ENCODE data around the gene PHF3. TPM values are rescaled to one million over a fixed set of nuclear protein-coding genes. Genes with fewer than 3 reads are reported as not detected.

Gene PHF3
- total and polyA plus RNA-seq, 9 donors = 23.9 to 55.7 (median 32.2) TPM

- Histone ChIP-seq H3K4me1 (ENCODE audit: control insufficient read depth, insufficient read depth, low read length) (no peaks in the 10 kb centered on the region), H3K4me3 (ENCODE audit: low read length) (no peak overlapping the region), H3K27me3 (ENCODE audit: control insufficient read depth, insufficient read depth, low read length) (no peaks in the 10 kb centered on the region), H3K27ac (ENCODE audit: low read length) (no peak overlapping the region), H3K9me3 (replicated peaks; ENCODE audit: control insufficient read depth, low read depth, low read length) (no peaks in the 10 kb centered on the region), H3K36me3 (ENCODE audit: control insufficient read depth, insufficient read depth, low read length) (peaks cover 5% of the 10 kb centered on the region)
- DNase-seq = no peak
- 90% methylated on average over 2 of the region's 3 CpGs for WGBS (ENCODE audit: insufficient coverage)
These were observed 37.1 kb downstream of the PHF3 start for GRCh38 chr6:63672582-63673129.

DNA sequence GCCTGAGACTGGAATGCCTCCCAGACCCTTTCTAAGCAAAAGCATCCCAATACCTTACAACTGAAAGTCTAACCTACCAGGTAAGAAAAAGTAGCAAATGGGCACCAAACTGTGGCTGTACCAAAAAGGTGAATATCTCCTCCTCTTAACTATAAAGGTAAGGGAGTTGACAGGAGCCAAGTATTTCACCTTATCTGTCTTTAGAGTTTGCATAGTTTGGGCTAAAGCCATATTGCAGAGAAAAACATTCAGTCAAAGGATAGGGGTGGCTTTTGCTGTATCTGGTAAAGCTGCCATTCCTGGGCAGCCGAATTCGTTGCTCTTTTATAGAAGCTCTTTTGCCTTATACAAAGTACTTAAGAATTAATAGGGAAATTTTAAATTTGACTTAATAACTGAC, 38.1 kb downstream of the PHF3 start:
- Histone ChIP-seq H3K9me3 (replicated peaks; ENCODE audit: control insufficient read depth, low read depth, low read length) (no peaks in the 10 kb centered on the region), H3K27ac (ENCODE audit: low read length) (no peak overlapping the region), H3K36me3 (ENCODE audit: control insufficient read depth, insufficient read depth, low read length) (peaks cover 5% of the 10 kb centered on the region), H3K4me3 (ENCODE audit: low read length) (no peak overlapping the region), H3K27me3 (ENCODE audit: control insufficient read depth, insufficient read depth, low read length) (no peaks in the 10 kb centered on the region), H3K4me1 (ENCODE audit: control insufficient read depth, insufficient read depth, low read length) (no peaks in the 10 kb centered on the region)
- no peak for DNase-seq
- no CpG with 5 or more reads among the region's 2 CpGs for WGBS (ENCODE audit: insufficient coverage)

GRCh38 chr6:63674635-63675034, 39.0 kb downstream of the PHF3 start:
- Histone ChIP-seq H3K4me3 (ENCODE audit: low read length) (no peak overlapping the region), H3K9me3 (replicated peaks; ENCODE audit: control insufficient read depth, low read depth, low read length) (no peaks in the 10 kb centered on the region), H3K4me1 (ENCODE audit: control insufficient read depth, insufficient read depth, low read length) (no peaks in the 10 kb centered on the region), H3K27ac (ENCODE audit: low read length) (no peak overlapping the region), H3K36me3 (ENCODE audit: control insufficient read depth, insufficient read depth, low read length) (peaks cover 5% of the 10 kb centered on the region), H3K27me3 (ENCODE audit: control insufficient read depth, insufficient read depth, low read length) (no peaks in the 10 kb centered on the region)
- no CpG with 5 or more reads among the region's 3 CpGs for WGBS (ENCODE audit: insufficient coverage)
- no peak for DNase-seq

DNA sequence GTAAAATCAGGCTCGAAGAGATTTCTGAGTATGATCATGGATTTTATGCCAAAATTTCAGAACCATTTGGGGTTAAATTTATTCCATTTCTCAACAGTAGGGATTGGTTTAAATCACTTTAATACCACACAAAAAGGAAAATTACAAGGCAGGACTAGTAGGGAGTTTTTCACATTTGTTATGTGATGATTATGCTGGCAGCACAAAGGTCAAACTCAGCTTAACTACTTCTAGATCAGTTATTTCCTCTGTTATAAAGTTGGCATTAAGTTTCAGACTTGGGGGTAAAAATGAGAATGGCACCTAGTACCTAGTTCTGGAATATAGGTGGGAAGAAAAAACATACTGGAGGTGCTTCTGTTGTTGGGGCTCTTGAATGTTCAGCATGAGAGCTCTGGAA, 39.5 kb downstream of the PHF3 start:
- Histone ChIP-seq H3K4me3 (ENCODE audit: low read length) (no peak overlapping the region), H3K27ac (ENCODE audit: low read length) (no peak overlapping the region), H3K9me3 (replicated peaks; ENCODE audit: control insufficient read depth, low read depth, low read length) (no peaks in the 10 kb centered on the region), H3K36me3 (ENCODE audit: control insufficient read depth, insufficient read depth, low read length) (peaks cover 5% of the 10 kb centered on the region), H3K4me1 (ENCODE audit: control insufficient read depth, insufficient read depth, low read length) (no peaks in the 10 kb centered on the region), H3K27me3 (ENCODE audit: control insufficient read depth, insufficient read depth, low read length) (no peaks in the 10 kb centered on the region)
- no peak for DNase-seq
- no CpG with 5 or more reads among the region's 1 CpG for WGBS (ENCODE audit: insufficient coverage)

- no peaks in the 10 kb centered on the region for H3K27me3 ChIP-seq (ENCODE audit: control insufficient read depth, insufficient read depth, low read length)
- no peak overlapping the region for H3K4me3 ChIP-seq (ENCODE audit: low read length)
- no peaks in the 10 kb centered on the region for H3K4me1 ChIP-seq (ENCODE audit: control insufficient read depth, insufficient read depth, low read length)
- H3K9me3 ChIP-seq (replicated peaks; ENCODE audit: control insufficient read depth, low read depth, low read length) = no peaks in the 10 kb centered on the region
- peaks cover 5% of the 10 kb centered on the region for H3K36me3 ChIP-seq (ENCODE audit: control insufficient read depth, insufficient read depth, low read length)
- 43% methylated on average over 3 of the region's 3 CpGs for WGBS (ENCODE audit: insufficient coverage)
- DNase-seq = peak; percentile 27
- H3K27ac ChIP-seq (ENCODE audit: low read length) = no peak overlapping the region
These were observed 41.0 kb downstream of the PHF3 start for GRCh38 chr6:63676412-63677114.

GRCh38 chr6:63677282-63677681, 41.7 kb downstream of the PHF3 start:
- Histone ChIP-seq H3K27ac (ENCODE audit: low read length) (no peak overlapping the region), H3K9me3 (replicated peaks; ENCODE audit: control insufficient read depth, low read depth, low read length) (no peaks in the 10 kb centered on the region), H3K4me1 (ENCODE audit: control insufficient read depth, insufficient read depth, low read length) (no peaks in the 10 kb centered on the region), H3K36me3 (ENCODE audit: control insufficient read depth, insufficient read depth, low read length) (peaks cover 7% of the 10 kb centered on the region), H3K27me3 (ENCODE audit: control insufficient read depth, insufficient read depth, low read length) (no peaks in the 10 kb centered on the region), H3K4me3 (ENCODE audit: low read length) (no peak overlapping the region)
- no CpG with 5 or more reads among the region's 1 CpG for WGBS (ENCODE audit: insufficient coverage)
- DNase-seq = peak; percentile 11

DNA sequence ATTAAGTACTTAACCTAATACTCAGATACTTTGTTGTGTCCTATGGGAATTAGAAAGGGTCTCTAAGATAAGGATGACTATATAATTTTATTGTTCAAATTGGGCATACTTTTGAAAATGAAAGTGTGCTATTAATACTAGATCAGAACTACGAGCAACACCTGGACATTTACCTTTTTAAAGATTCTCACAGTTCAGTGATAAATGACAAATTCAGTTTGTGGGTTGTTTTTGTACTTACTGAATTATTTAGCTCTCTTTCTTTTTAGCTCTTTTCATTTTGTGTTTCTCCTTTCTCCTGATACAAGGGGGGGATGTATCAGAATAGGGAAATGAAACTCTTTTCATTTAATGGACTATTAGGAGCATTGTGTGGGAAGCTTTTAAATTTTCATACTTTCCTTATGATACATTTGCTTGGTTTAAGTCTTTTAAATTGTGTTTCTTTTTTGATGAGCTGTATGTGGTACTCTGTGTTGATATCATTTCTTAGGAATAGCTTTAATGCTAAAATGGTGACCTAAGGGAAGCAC, 47.5 kb downstream of the PHF3 start:
- DNase-seq = no peak
- H3K27ac ChIP-seq (ENCODE audit: low read length) = no peak overlapping the region
- no peak overlapping the region for H3K4me3 ChIP-seq (ENCODE audit: low read length)
- H3K9me3 ChIP-seq (replicated peaks; ENCODE audit: control insufficient read depth, low read depth, low read length) = no peaks in the 10 kb centered on the region
- no peaks in the 10 kb centered on the region for H3K4me1 ChIP-seq (ENCODE audit: control insufficient read depth, insufficient read depth, low read length)
- H3K27me3 ChIP-seq (ENCODE audit: control insufficient read depth, insufficient read depth, low read length) = no peaks in the 10 kb centered on the region
- WGBS (ENCODE audit: insufficient coverage) = no CpG with 5 or more reads among the region's 1 CpG
- peaks cover 12% of the 10 kb centered on the region for H3K36me3 ChIP-seq (ENCODE audit: control insufficient read depth, insufficient read depth, low read length)

DNA sequence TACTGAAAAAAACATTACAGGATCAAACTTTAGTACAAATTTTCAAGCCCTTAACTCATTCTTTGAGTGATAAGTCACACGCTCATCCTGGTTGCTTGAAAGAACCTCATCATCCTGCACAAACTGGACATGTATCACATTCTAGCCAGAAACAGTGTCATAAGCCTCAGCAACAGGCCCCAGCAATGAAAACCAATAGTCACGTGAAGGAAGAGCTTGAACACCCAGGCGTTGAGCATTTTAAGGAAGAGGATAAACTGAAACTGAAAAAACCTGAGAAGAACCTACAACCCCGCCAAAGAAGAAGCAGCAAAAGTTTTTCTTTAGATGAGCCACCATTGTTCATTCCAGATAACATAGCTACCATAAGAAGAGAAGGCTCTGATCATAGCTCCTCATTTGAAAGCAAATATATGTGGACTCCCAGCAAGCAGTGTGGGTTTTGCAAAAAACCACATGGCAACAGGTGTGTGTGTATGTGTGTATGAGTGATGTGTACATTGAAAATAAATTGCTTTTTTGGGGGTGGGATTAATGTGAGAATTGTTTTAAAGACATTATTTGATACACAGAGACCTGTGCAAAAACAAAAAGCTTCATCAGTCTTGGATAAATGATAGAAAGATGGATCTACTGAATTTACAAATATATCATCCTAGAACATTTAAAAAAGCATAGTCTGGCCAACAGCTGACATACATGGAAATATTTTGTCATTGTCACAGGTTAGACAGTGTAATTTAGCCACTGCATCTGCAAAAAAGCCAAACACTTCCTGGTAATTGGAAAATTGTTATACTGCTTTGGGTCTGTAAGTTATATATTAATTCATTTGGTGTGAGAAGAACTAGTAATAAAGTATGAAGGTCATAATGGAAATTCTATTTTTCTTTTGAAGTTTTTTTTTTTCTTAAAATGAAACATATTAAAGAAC, 50.1 kb downstream of the PHF3 start:
- Histone ChIP-seq H3K4me1 (ENCODE audit: control insufficient read depth, insufficient read depth, low read length) (no peaks in the 10 kb centered on the region), H3K36me3 (ENCODE audit: control insufficient read depth, insufficient read depth, low read length) (peaks cover 12% of the 10 kb centered on the region), H3K27me3 (ENCODE audit: control insufficient read depth, insufficient read depth, low read length) (no peaks in the 10 kb centered on the region), H3K4me3 (ENCODE audit: low read length) (no peak overlapping the region), H3K9me3 (replicated peaks; ENCODE audit: control insufficient read depth, low read depth, low read length) (no peaks in the 10 kb centered on the region), H3K27ac (ENCODE audit: low read length) (no peak overlapping the region)
- DNase-seq = peak; percentile 39
- 80% methylated on average over 1 of the region's 4 CpGs for WGBS (ENCODE audit: insufficient coverage)

GRCh38 chr6:63689421-63689820, 53.8 kb downstream of the PHF3 start:
- Histone ChIP-seq H3K4me1 (ENCODE audit: control insufficient read depth, insufficient read depth, low read length) (no peaks in the 10 kb centered on the region), H3K9me3 (replicated peaks; ENCODE audit: control insufficient read depth, low read depth, low read length) (no peaks in the 10 kb centered on the region), H3K27me3 (ENCODE audit: control insufficient read depth, insufficient read depth, low read length) (no peaks in the 10 kb centered on the region), H3K27ac (ENCODE audit: low read length) (no peak overlapping the region), H3K4me3 (ENCODE audit: low read length) (no peak overlapping the region), H3K36me3 (ENCODE audit: control insufficient read depth, insufficient read depth, low read length) (peaks cover 8% of the 10 kb centered on the region)
- no peak for DNase-seq
- no CpG with 5 or more reads among the region's 2 CpGs for WGBS (ENCODE audit: insufficient coverage)

DNA sequence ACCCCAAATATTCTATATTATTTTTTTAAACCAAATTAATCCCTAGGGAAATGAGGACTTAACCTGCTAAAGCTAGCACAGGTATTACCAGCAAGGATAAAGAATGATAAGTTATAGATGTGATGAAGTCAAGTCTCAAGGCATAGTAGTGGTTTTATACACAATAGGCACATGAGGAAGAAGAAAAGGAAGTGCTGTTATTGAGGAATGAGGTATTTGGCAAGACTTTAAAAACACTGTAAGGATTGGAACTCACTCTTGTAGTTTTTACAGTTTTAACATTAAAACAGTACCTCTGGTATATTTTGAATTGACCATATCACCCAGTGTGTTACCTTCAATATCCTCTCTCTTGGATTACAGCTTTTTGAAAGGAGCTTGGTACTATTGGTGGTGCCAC, 54.6 kb downstream of the PHF3 start:
- H3K36me3 ChIP-seq (ENCODE audit: control insufficient read depth, insufficient read depth, low read length) = peaks cover 3% of the 10 kb centered on the region
- H3K27ac ChIP-seq (ENCODE audit: low read length) = no peak overlapping the region
- no peaks in the 10 kb centered on the region for H3K27me3 ChIP-seq (ENCODE audit: control insufficient read depth, insufficient read depth, low read length)
- H3K4me3 ChIP-seq (ENCODE audit: low read length) = no peak overlapping the region
- no peak for DNase-seq
- no peaks in the 10 kb centered on the region for H3K4me1 ChIP-seq (ENCODE audit: control insufficient read depth, insufficient read depth, low read length)
- H3K9me3 ChIP-seq (replicated peaks; ENCODE audit: control insufficient read depth, low read depth, low read length) = no peaks in the 10 kb centered on the region

All from muscle of leg (tissue), 11 donors.